ENCODE measurements around the gene STX7. TPM values are rescaled to one million over a fixed set of nuclear protein-coding genes. Genes with fewer than 3 reads are reported as not detected.

STX7 gene
- total RNA-seq, 4 donors from 2014 or later, result 22.3 to 82.9 (median 67.5) TPM

DNA sequence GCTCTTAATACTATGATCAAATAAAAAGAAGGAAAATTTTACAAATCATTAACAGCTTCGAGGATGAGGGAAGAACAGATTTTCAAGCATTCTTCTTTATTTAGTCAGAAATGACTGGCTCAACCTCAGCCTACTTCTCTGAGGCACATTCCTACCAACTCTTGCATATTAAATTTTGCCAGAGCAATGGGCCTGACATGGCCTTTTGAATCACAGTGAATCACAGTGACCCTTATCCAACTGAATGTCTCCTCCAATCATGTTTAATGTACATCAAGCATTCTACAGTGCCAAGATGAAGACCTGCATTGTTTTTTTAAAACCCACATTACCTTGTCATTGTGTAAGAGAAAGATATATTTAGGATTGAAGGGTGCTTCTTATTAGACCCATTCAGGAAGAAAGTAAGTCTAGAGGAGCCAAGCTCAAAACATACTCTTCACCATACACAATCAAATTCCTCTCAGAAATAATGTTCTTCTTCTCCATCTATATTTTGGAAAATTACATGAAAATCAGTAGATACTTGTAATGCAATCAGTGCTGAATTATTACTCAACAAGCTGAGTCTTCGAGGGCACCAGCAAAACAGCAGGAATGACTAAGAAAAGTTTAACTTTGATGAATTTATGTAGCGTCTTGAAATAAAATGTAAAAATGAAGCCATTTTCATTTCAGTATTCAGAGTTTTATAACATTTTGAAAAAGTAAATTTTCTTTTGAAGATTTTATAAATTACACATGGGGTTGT lies 67.5 kb downstream of the STX7 start:
- TF ChIP-seq POLR2A (IDR thresholded peaks at IDR 0.05), result no peak
- TF ChIP-seq, protein P1, sequence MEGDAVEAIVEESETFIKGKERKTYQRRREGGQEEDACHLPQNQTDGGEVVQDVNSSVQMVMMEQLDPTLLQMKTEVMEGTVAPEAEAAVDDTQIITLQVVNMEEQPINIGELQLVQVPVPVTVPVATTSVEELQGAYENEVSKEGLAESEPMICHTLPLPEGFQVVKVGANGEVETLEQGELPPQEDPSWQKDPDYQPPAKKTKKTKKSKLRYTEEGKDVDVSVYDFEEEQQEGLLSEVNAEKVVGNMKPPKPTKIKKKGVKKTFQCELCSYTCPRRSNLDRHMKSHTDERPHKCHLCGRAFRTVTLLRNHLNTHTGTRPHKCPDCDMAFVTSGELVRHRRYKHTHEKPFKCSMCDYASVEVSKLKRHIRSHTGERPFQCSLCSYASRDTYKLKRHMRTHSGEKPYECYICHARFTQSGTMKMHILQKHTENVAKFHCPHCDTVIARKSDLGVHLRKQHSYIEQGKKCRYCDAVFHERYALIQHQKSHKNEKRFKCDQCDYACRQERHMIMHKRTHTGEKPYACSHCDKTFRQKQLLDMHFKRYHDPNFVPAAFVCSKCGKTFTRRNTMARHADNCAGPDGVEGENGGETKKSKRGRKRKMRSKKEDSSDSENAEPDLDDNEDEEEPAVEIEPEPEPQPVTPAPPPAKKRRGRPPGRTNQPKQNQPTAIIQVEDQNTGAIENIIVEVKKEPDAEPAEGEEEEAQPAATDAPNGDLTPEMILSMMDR (IDR thresholded peaks at IDR 0.05), result no peak

DNA sequence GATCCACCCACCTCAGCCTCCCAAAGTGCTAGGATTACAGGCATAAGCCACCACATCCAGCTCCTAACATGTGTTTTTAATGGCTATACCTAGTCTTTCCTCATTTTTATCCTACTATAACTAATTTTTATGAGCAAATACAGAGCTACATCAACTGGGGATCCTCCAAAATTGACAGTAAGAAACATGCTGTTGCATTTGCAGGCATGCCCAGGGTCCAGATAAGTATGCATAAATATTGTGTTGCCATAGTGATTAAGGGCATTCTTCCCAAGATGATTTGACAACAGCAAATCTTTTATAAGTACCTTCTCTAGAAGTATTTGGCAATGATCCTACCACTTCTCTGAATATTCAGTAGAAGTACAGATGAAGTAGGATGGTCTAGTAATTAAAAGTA lies 69.7 kb downstream of the STX7 start:
- TF ChIP-seq POLR2A (IDR thresholded peaks at IDR 0.05), result no peak
- TF ChIP-seq, protein P1 (IDR thresholded peaks at IDR 0.05), result no peak
- Histone ChIP-seq H3K36me3 (no peaks in the 10 kb centered on the region), H3K27me3 (no peaks in the 10 kb centered on the region), H3K4me3 (no peak overlapping the region), H3K4me1 (no peaks in the 10 kb centered on the region), H3K27ac (no peak overlapping the region), H3K9me3 (peaks cover 0 to 8% of the 10 kb centered on the region in 2 donors)
- intact Hi-C loops (cut with DNase I; ENCODE audit: low total_unique reads), result no loop called here
- DNase-seq, result no peak

More for the DNA sequence above, 67.5 kb downstream of the STX7 start:
- DNase-seq, result no peak
- H3K27me3 ChIP-seq, result no peaks in the 10 kb centered on the region
- H3K27ac ChIP-seq, result no peak overlapping the region
- no peak overlapping the region for H3K4me3 ChIP-seq
- intact Hi-C loops (cut with DNase I; ENCODE audit: low total_unique reads), result no loop called here
- no peaks in the 10 kb centered on the region for H3K36me3 ChIP-seq
- no peaks in the 10 kb centered on the region for H3K4me1 ChIP-seq
- peaks cover 0 to 8% of the 10 kb centered on the region in 2 donors for H3K9me3 ChIP-seq

DNA sequence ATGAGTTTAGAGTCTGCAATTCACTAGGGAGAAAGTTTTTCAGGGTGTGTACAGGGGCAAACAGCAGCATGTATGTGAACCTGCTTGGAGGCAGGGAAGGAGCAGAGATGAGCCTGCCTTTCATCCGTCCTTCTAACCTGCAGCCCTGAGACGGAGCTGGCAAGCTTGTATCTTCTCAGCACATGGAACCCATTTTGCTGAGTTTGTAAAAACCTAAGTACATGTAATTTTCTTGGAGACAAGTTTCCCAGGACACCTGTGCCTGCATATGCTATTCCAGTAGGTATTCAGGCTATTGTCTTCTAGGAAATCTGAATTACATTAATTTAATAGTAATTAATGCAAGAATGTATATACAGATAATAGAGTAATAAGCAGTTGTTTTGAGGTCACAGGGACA lies 82.8 kb downstream of the STX7 start:
- TF ChIP-seq, protein P1 (IDR thresholded peaks at IDR 0.05), result no peak
- TF ChIP-seq POLR2A (IDR thresholded peaks at IDR 0.05), result no peak
- no peaks in the 10 kb centered on the region for H3K27me3 ChIP-seq
- no peaks in the 10 kb centered on the region for H3K9me3 ChIP-seq
- no peak overlapping the region for H3K27ac ChIP-seq
- H3K4me3 ChIP-seq, result no peak overlapping the region
- H3K36me3 ChIP-seq, result no peaks in the 10 kb centered on the region
- intact Hi-C loops (cut with DNase I; ENCODE audit: low total_unique reads), result no loop called here
- H3K4me1 ChIP-seq, result no peaks in the 10 kb centered on the region
- DNase-seq, result no peak

DNA sequence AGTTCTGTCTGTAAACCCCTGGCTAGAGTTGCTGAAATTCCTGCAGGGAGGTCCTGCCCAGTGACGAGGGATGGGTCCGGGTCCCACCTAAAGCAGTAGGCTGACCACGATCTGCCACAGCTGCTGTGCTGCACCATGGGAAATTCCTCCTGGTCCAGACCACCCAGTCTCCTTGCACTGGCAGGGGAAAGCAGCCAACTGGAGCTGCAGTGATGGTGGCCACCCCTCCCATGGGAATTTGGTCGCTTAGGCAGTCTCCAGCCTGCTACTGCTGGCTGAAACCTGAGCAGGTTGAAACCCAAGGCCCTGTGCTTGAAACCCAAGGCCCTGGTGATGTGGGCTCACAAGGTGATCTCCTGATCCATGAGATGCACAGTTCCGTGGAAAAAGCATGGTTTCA lies 87.7 kb downstream of the STX7 start:
- Histone ChIP-seq H3K36me3 (no peaks in the 10 kb centered on the region), H3K9me3 (peaks cover 0 to 3% of the 10 kb centered on the region in 2 donors), H3K27me3 (no peaks in the 10 kb centered on the region), H3K4me3 (no peak overlapping the region), H3K4me1 (no peaks in the 10 kb centered on the region), H3K27ac (no peak overlapping the region)
- intact Hi-C loops (cut with DNase I; ENCODE audit: low total_unique reads), result no loop called here
- DNase-seq, result no peak
- no peak for TF ChIP-seq POLR2A (IDR thresholded peaks at IDR 0.05)
- TF ChIP-seq, protein P1 (IDR thresholded peaks at IDR 0.05), result no peak

GRCh38 chr6:132423839-132424238 lies 89.1 kb downstream of the STX7 start:
- no peak for DNase-seq
- TF ChIP-seq, protein P1 (IDR thresholded peaks at IDR 0.05), result no peak
- TF ChIP-seq POLR2A (IDR thresholded peaks at IDR 0.05), result no peak
- no peaks in the 10 kb centered on the region for H3K27me3 ChIP-seq

More at GRCh38 chr6:132423839-132424238, 89.1 kb downstream of the STX7 start:
- no peak overlapping the region for H3K27ac ChIP-seq
- no peaks in the 10 kb centered on the region for H3K4me1 ChIP-seq
- H3K4me3 ChIP-seq, result no peak overlapping the region
- peaks cover 0 to 3% of the 10 kb centered on the region in 2 donors for H3K9me3 ChIP-seq
- H3K36me3 ChIP-seq, result no peaks in the 10 kb centered on the region
- intact Hi-C loops (cut with DNase I; ENCODE audit: low total_unique reads), result no loop called here

All from uterus (tissue), 4 donors.